ENCODE results near the gene SHISA4.

DNA sequence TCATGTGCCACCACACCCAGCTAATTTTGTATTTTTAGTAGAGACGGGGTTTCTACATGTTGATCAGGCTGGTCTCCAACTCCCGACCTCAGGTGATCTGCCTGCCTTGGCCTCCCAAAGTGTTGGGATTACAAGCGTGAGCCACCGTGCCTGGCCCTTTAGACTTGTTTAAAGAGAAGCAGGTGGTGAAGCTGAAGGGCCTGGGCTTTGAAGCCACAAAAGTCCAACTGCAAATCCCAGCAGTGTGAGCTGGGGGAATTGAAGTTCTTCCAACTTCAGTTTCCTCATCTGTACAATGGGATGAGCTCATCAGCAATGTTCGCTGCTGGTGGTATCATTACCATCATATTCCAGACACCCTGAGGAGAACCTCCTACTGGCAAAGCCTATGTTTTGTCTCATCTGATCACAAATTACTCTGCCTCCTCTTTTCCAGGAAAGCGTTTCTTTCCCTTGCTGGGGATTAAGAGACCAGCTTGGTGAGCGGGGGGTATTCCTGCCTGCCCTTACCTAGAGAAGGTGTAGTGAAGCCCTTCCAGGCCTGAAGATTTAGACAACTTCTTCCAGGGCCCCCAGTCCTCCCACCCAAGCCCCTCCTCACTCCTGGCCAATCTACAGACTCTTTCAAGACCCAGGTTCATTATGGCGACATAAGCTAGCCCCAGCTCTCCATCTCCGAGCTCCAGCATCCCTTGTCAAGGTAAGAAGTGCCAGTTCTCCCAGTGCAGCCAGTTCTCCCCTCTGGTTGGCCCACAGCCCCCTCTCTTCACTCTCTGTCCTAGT is 2.4 kb upstream of the SHISA4 start:
- TF ChIP-seq EZH2phosphoT487 (IDR thresholded peaks at IDR 0.05; ENCODE audit: low read length), result no peak
- TF ChIP-seq, protein P1, sequence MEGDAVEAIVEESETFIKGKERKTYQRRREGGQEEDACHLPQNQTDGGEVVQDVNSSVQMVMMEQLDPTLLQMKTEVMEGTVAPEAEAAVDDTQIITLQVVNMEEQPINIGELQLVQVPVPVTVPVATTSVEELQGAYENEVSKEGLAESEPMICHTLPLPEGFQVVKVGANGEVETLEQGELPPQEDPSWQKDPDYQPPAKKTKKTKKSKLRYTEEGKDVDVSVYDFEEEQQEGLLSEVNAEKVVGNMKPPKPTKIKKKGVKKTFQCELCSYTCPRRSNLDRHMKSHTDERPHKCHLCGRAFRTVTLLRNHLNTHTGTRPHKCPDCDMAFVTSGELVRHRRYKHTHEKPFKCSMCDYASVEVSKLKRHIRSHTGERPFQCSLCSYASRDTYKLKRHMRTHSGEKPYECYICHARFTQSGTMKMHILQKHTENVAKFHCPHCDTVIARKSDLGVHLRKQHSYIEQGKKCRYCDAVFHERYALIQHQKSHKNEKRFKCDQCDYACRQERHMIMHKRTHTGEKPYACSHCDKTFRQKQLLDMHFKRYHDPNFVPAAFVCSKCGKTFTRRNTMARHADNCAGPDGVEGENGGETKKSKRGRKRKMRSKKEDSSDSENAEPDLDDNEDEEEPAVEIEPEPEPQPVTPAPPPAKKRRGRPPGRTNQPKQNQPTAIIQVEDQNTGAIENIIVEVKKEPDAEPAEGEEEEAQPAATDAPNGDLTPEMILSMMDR (IDR thresholded peaks at IDR 0.05; ENCODE audit: low read length), result no peak

Measured in MM.1S (cell line).